ENCODE data around the gene PTPA.
"Not testable (repeated sequence)": the region's sequence is repeated elsewhere in the genome, so short reads cannot be mapped to it uniquely, and the experiment has no call there.

Gene PTPA

GRCh38 chr9:129109952-129110739 is 1.1 kb upstream of the PTPA start:
- no peak for DNase-seq

- peak; percentile 50 for DNase-seq
These were observed 425 bp downstream of the PTPA start for GRCh38 chr9:129111528-129112151.

- not testable (repeated sequence) for DNase-seq
These were observed 1.3 kb downstream of the PTPA start for GRCh38 chr9:129112526-129112925.

- no peak for DNase-seq
These were observed 2.6 kb downstream of the PTPA start for GRCh38 chr9:129113645-129114304.

GRCh38 chr9:129118799-129119198 is 7.6 kb downstream of the PTPA start:
- DNase-seq = no peak

- DNase-seq = no peak
These were observed 10.3 kb downstream of the PTPA start for GRCh38 chr9:129121483-129121882.

- no peak for DNase-seq
These were observed 10.9 kb downstream of the PTPA start for GRCh38 chr9:129122133-129122532.

GRCh38 chr9:129122976-129123375 is 11.8 kb downstream of the PTPA start:
- DNase-seq = not testable (repeated sequence)

- DNase-seq = no peak
These were observed 13.4 kb downstream of the PTPA start for GRCh38 chr9:129124506-129125069.

GRCh38 chr9:129125478-129125877 is 14.3 kb downstream of the PTPA start:
- peak; percentile 71 for DNase-seq

- no peak for DNase-seq
These were observed 15.8 kb downstream of the PTPA start for GRCh38 chr9:129126749-129127618.

GRCh38 chr9:129128689-129129088 is 17.5 kb downstream of the PTPA start:
- DNase-seq = no peak

GRCh38 chr9:129130271-129130670 is 19.1 kb downstream of the PTPA start:
- not testable (repeated sequence) for DNase-seq

GRCh38 chr9:129130791-129131190 is 19.6 kb downstream of the PTPA start:
- DNase-seq = no peak

GRCh38 chr9:129131300-129132145 is 20.3 kb downstream of the PTPA start:
- peak; percentile 58 for DNase-seq

GRCh38 chr9:129133082-129133481 is 21.9 kb downstream of the PTPA start:
- DNase-seq = no peak

- DNase-seq = no peak
These were observed 24.3 kb downstream of the PTPA start for GRCh38 chr9:129135476-129135875.

GRCh38 chr9:129136446-129137035 is 25.3 kb downstream of the PTPA start:
- no peak for DNase-seq

- no peak for DNase-seq
These were observed 26.3 kb downstream of the PTPA start for GRCh38 chr9:129137292-129138143.

- DNase-seq = no peak
These were observed 26.9 kb downstream of the PTPA start for GRCh38 chr9:129138144-129138462.
